ENCODE results near the gene C19orf44. TPM values are rescaled to one million over a fixed set of nuclear protein-coding genes. Genes with fewer than 3 reads are reported as not detected.

C19orf44 gene
- total RNA-seq, 3 donors from 2014 or later (not counting 1 experiment from before 2014, with no cell fraction given) = 1.2 to 2.8 (median 1.4) TPM

DNA sequence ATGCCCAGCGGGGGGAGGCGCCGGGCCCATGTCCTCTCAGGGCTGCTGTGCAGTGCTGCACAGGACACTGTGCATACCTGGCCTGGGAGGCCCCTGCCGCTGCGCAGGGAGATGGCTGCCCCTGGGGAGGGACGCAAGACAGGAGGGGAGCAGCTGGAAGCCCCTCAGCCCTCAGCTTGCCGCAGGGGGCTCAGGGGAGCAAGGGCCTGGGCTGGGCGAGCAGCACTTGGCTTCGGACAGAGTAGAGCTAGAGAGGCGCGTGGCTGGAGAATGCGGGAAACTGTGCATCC lies 35.1 kb downstream of the C19orf44 start:
- H3K36me3 Mint-ChIP-seq = no peaks in the 10 kb centered on the region
- H3K27ac Mint-ChIP-seq = no peak overlapping the region
- no peaks in the 10 kb centered on the region for H3K9me3 ChIP-seq (ENCODE audit: control insufficient read depth, insufficient read depth, low read length)
- no peak overlapping the region for H3K4me3 ChIP-seq (ENCODE audit: low read length)
- TF ChIP-seq, protein P1, sequence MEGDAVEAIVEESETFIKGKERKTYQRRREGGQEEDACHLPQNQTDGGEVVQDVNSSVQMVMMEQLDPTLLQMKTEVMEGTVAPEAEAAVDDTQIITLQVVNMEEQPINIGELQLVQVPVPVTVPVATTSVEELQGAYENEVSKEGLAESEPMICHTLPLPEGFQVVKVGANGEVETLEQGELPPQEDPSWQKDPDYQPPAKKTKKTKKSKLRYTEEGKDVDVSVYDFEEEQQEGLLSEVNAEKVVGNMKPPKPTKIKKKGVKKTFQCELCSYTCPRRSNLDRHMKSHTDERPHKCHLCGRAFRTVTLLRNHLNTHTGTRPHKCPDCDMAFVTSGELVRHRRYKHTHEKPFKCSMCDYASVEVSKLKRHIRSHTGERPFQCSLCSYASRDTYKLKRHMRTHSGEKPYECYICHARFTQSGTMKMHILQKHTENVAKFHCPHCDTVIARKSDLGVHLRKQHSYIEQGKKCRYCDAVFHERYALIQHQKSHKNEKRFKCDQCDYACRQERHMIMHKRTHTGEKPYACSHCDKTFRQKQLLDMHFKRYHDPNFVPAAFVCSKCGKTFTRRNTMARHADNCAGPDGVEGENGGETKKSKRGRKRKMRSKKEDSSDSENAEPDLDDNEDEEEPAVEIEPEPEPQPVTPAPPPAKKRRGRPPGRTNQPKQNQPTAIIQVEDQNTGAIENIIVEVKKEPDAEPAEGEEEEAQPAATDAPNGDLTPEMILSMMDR (IDR thresholded peaks at IDR 0.05) = no peak
- DNase-seq (no peak), ATAC-seq (no peak)
- no peaks in the 10 kb centered on the region for H3K27me3 Mint-ChIP-seq (ENCODE audit: low read depth in 2 of 2)
- no peak overlapping the region for H3K27ac ChIP-seq (ENCODE audit: low read length)
- intact Hi-C loops (cut with micrococcal nuclease) = no loop called here
- peaks cover 81% of the 10 kb centered on the region for H3K36me3 ChIP-seq (ENCODE audit: control insufficient read depth, insufficient read depth, low read length)
- H3K27me3 ChIP-seq (ENCODE audit: control insufficient read depth, insufficient read depth, low read length) = no peaks in the 10 kb centered on the region
- no peaks in the 10 kb centered on the region for H3K4me1 ChIP-seq (ENCODE audit: control insufficient read depth, insufficient read depth, low read length)
- 98% methylated on average over 12 of the region's 12 CpGs for WGBS (ENCODE audit: insufficient coverage)
- peaks cover 0 to 13% of the 10 kb centered on the region in 2 donors for H3K4me1 Mint-ChIP-seq
- no peak overlapping the region for H3K4me3 Mint-ChIP-seq
- no peaks in the 10 kb centered on the region for H3K9me3 Mint-ChIP-seq

DNA sequence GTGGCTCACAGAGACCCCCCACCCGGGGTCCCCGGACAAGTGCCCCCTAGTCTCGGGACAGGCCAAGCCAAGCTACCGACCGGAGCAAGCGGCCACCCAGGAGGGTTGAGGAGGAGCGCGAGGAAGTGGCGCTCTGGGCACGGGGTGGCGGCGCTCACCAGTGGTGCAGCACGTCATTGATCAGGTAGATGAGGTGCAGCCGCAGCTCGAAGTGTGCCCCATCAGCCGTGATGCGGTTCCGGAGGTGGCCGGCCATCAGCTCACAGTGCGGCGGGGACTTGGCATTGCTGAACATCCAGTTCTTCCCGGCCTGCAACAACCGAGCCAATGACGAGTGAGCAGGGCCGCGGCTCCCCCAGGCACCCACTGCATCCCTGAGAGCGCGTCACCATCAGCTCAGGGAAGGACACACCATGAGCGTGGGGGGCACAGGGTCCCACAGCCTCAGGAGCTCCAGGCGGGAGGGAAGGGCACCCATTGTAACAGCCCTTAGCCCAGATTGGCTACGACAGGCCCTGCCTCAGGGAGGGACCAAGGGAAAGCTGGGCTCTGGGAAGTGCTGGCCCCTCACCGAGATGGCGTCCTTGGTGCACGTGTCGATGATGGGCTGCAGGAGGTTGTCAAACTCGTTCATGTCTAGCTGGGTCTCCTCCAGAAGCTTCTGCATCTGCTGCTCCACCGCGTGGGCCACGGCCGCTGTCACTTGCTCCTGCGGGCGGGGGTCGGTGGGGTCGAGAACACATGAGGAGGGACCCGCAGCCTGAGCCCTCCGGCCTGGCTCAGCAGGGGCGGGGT lies 36.4 kb downstream of the C19orf44 start:
- H3K27me3 Mint-ChIP-seq (ENCODE audit: low read depth in 2 of 2) = no peaks in the 10 kb centered on the region
- ATAC-seq (no peak), DNase-seq (no peak)
- H3K27me3 ChIP-seq (ENCODE audit: control insufficient read depth, insufficient read depth, low read length) = no peaks in the 10 kb centered on the region
- no peak overlapping the region for H3K27ac Mint-ChIP-seq
- no peaks in the 10 kb centered on the region for H3K4me1 ChIP-seq (ENCODE audit: control insufficient read depth, insufficient read depth, low read length)
- H3K9me3 ChIP-seq (ENCODE audit: control insufficient read depth, insufficient read depth, low read length) = no peaks in the 10 kb centered on the region
- H3K36me3 ChIP-seq (ENCODE audit: control insufficient read depth, insufficient read depth, low read length) = peaks cover 73% of the 10 kb centered on the region
- intact Hi-C loops (cut with micrococcal nuclease) = no loop called here
- WGBS (ENCODE audit: insufficient coverage) = 97% methylated on average over 47 of the region's 47 CpGs
- no peak overlapping the region for H3K4me3 ChIP-seq (ENCODE audit: low read length)
- H3K4me3 Mint-ChIP-seq = no peak overlapping the region
- TF ChIP-seq, protein P1 (IDR thresholded peaks at IDR 0.05) = no peak
- H3K4me1 Mint-ChIP-seq = peaks cover 5 to 16% of the 10 kb centered on the region in 2 donors
- no peak overlapping the region for H3K27ac ChIP-seq (ENCODE audit: low read length)
- H3K36me3 Mint-ChIP-seq = no peaks in the 10 kb centered on the region
- no peaks in the 10 kb centered on the region for H3K9me3 Mint-ChIP-seq

DNA sequence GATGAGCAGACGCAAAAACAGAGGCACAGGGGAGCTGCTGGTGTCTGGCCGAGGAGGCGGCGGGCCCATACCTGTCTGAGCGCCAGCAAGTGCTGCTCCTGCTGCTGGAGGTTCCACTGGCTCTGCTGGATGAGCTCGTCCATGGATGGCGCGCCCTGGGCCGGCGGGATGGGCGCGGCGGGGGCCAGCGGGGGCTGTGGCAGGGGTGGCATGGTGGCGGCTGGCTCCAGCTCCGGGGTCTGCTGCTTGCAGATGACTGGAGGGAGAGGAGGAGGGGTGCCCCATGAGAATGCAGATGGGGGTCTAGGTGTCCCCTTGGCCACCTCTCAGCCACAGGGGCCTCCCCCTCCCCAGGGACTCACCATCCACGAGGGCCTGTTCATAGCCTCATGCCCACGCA lies 39.2 kb downstream of the C19orf44 start:
- TF ChIP-seq, protein P1 (IDR thresholded peaks at IDR 0.05) = no peak
- Mint-ChIP-seq H3K36me3 (no peaks in the 10 kb centered on the region), H3K27ac (no peak overlapping the region), H3K9me3 (no peaks in the 10 kb centered on the region), H3K4me3 (no peak overlapping the region), H3K4me1 (peaks cover 26 to 39% of the 10 kb centered on the region in 2 donors), H3K27me3 (ENCODE audit: low read depth in 2 of 2) (no peaks in the 10 kb centered on the region)
- Histone ChIP-seq H3K4me1 (ENCODE audit: control insufficient read depth, insufficient read depth, low read length) (peaks cover 11% of the 10 kb centered on the region), H3K27me3 (ENCODE audit: control insufficient read depth, insufficient read depth, low read length) (no peaks in the 10 kb centered on the region), H3K4me3 (ENCODE audit: low read length) (no peak overlapping the region), H3K36me3 (ENCODE audit: control insufficient read depth, insufficient read depth, low read length) (peaks cover 60% of the 10 kb centered on the region), H3K27ac (ENCODE audit: low read length) (no peak overlapping the region), H3K9me3 (ENCODE audit: control insufficient read depth, insufficient read depth, low read length) (no peaks in the 10 kb centered on the region)
- WGBS (ENCODE audit: insufficient coverage) = 97% methylated on average over 18 of the region's 18 CpGs
- no peak for ATAC-seq
- intact Hi-C loops (cut with micrococcal nuclease) = no loop called here
- DNase-seq = no peak

DNA sequence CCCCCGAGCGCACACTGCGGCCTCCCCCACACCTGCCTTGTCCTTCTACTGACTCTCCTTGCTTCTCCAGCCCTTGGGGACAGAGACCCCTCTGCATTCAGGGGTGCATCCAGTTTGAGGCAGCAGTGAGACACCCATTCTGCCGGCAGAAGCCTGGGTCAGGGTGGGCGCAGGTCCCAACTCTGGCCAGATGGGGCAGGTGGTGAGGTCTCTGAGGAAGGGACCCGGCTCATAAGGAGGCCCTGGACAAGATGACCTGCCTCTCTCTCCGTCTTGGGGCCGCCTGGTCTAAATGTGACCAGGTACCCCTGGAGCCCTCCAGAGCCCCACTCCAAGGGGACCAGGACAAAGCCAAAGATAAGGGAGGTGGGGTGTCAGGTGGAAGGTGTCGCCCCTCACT lies 39.9 kb downstream of the C19orf44 start:
- Histone ChIP-seq H3K9me3 (ENCODE audit: control insufficient read depth, insufficient read depth, low read length) (no peaks in the 10 kb centered on the region), H3K36me3 (ENCODE audit: control insufficient read depth, insufficient read depth, low read length) (peaks cover 53% of the 10 kb centered on the region), H3K27ac (ENCODE audit: low read length) (no peak overlapping the region), H3K4me1 (ENCODE audit: control insufficient read depth, insufficient read depth, low read length) (peaks cover 18% of the 10 kb centered on the region), H3K4me3 (ENCODE audit: low read length) (no peak overlapping the region), H3K27me3 (ENCODE audit: control insufficient read depth, insufficient read depth, low read length) (no peaks in the 10 kb centered on the region)
- intact Hi-C loops (cut with micrococcal nuclease) = no loop called here
- H3K4me1 Mint-ChIP-seq = peaks cover 28 to 46% of the 10 kb centered on the region in 2 donors
- DNase-seq (no peak), ATAC-seq (no peak)
- 94% methylated on average over 9 of the region's 9 CpGs for WGBS (ENCODE audit: insufficient coverage)
- no peak overlapping the region for H3K4me3 Mint-ChIP-seq
- no peaks in the 10 kb centered on the region for H3K27me3 Mint-ChIP-seq (ENCODE audit: low read depth in 2 of 2)
- no peak overlapping the region for H3K27ac Mint-ChIP-seq
- H3K36me3 Mint-ChIP-seq = no peaks in the 10 kb centered on the region
- TF ChIP-seq, protein P1 (IDR thresholded peaks at IDR 0.05) = no peak
- H3K9me3 Mint-ChIP-seq = no peaks in the 10 kb centered on the region
